Measurements from ENCODE around the gene ZNF431.

ZNF431 gene

DNA sequence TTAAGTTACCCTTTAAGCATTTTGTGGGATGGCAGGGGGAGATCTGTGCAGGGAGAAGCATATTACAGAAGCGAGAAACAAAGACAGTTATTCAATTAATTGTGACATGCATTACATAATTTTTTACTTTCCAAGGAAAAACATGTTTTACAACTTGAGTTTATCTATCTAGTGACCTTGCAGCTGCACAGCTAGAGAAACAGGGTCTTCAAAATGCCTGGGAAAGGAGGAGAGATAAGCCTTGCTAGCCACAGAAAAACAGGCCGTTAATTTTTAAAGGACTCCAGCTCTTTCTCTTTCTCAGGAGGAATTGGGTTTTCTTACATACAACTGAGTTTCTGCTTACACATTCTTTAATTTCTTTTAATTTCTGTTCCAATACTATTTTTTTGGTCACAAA lies 14.8 kb upstream of the ZNF431 start:
- Histone ChIP-seq H3K36me3 (no peaks in the 10 kb centered on the region), H3K4me3 (ENCODE audit: low read depth in 1 of 2, low read length in 1 of 2) (no peak overlapping the region), H3K27ac (no peak overlapping the region), H3K9me3 (no peaks in the 10 kb centered on the region), H3K4me1 (ENCODE audit: control insufficient read depth in 1 of 2, insufficient read depth in 1 of 2, low read depth in 1 of 2, low read length in 1 of 2) (no peaks in the 10 kb centered on the region), H3K27me3 (no peaks in the 10 kb centered on the region)
- TF ChIP-seq, protein P1, sequence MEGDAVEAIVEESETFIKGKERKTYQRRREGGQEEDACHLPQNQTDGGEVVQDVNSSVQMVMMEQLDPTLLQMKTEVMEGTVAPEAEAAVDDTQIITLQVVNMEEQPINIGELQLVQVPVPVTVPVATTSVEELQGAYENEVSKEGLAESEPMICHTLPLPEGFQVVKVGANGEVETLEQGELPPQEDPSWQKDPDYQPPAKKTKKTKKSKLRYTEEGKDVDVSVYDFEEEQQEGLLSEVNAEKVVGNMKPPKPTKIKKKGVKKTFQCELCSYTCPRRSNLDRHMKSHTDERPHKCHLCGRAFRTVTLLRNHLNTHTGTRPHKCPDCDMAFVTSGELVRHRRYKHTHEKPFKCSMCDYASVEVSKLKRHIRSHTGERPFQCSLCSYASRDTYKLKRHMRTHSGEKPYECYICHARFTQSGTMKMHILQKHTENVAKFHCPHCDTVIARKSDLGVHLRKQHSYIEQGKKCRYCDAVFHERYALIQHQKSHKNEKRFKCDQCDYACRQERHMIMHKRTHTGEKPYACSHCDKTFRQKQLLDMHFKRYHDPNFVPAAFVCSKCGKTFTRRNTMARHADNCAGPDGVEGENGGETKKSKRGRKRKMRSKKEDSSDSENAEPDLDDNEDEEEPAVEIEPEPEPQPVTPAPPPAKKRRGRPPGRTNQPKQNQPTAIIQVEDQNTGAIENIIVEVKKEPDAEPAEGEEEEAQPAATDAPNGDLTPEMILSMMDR (IDR thresholded peaks at IDR 0.05) = no peak

DNA sequence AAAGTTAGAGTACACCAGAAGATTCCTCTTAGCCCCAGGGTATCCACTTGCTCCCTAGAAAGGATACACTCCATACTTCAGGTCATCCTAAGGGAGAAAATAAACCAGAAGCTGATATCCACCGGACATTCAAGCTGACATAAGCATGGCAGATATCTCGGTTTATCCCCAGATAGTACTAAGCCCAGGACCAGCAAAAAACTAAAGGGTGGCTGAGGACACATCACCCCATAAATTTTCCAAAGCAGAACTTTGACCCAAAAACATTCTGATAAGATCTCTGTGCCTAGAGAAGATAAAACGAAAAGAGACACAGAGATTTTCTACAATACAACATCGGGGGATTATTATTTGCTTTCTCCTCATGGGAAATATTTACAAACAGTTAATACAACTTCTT lies 13.9 kb upstream of the ZNF431 start:
- Histone ChIP-seq H3K4me3 (ENCODE audit: low read depth in 1 of 2, low read length in 1 of 2) (no peak overlapping the region), H3K27me3 (no peaks in the 10 kb centered on the region), H3K4me1 (ENCODE audit: control insufficient read depth in 1 of 2, insufficient read depth in 1 of 2, low read depth in 1 of 2, low read length in 1 of 2) (no peaks in the 10 kb centered on the region), H3K9me3 (no peaks in the 10 kb centered on the region), H3K27ac (no peak overlapping the region), H3K36me3 (no peaks in the 10 kb centered on the region)
- TF ChIP-seq, protein P1 (IDR thresholded peaks at IDR 0.05) = no peak

DNA sequence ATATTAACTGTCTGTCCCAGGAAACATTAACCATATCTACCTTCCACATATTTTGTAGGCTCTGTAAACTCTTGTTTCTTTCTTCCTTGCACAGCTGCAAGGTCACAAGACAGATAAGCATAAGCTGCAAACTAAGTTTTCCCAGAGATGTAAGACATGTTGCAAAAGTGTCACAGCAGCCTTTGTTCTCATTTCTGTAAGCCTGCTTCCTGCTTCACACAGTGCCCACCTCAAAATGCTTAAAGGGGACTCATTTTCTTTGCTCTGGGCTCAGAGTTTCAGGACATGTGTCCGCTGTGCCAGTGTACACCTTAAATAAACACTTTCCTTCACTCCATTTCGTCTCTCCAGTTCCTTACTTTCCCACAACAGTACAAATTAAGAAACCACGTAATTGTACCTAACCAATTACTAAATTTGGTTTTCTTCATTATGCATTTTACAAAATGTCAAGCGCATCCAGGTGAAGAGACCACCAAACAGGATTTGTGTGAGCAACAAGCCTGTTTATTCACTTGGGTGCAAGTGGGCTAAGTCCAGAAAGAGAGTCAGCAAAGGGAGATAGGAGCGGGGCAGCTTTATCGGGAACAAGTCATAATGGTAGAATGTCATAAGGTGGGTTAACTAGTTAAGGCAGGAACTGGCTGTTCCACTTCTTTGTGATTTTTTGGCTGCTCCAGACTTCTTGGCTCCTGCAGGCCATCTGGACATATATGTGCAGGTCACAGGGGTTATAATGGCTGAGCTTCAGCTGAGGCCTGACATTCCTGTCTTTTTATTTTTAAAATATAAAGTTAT lies 12.7 kb upstream of the ZNF431 start:
- Histone ChIP-seq H3K9me3 (no peaks in the 10 kb centered on the region), H3K27ac (no peak overlapping the region), H3K4me3 (ENCODE audit: low read depth in 1 of 2, low read length in 1 of 2) (no peak overlapping the region), H3K36me3 (no peaks in the 10 kb centered on the region), H3K27me3 (no peaks in the 10 kb centered on the region), H3K4me1 (ENCODE audit: control insufficient read depth in 1 of 2, insufficient read depth in 1 of 2, low read depth in 1 of 2, low read length in 1 of 2) (no peaks in the 10 kb centered on the region)
- TF ChIP-seq, protein P1 (IDR thresholded peaks at IDR 0.05) = no peak

DNA sequence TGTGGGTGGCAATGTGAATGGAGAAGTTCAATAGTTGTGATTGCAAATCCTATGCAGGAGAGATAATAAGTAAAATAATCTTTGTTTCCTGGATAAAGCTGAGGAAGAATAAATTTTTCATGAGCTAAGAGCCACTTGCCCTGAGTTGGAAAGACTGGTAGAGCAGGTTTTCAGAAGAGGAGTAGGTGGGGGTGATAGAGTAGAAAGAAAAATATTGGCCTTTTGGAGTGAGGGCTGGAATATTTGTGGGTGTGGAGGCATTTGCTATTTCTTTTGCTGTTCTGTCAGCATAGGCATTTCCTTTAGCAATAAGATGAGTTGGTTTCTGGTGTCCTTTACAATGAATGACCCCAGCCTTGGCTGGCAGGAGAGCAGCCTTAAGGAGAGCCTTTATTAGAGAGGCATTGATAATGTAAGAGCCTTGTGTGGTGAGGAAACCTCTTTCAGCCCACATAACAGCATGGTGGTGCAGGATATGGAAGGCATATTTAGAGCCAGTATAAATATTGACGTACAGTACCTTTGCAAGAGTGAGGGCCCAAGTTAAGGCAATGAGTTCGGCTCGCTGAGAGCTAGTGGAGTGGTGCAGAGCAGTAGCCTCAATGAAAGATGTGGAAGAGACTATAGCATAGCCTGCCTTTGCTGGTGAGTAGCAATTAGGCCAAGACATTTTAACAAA lies 11.6 kb upstream of the ZNF431 start:
- Histone ChIP-seq H3K27ac (no peak overlapping the region), H3K27me3 (no peaks in the 10 kb centered on the region), H3K4me3 (ENCODE audit: low read depth in 1 of 2, low read length in 1 of 2) (no peak overlapping the region), H3K4me1 (ENCODE audit: control insufficient read depth in 1 of 2, insufficient read depth in 1 of 2, low read depth in 1 of 2, low read length in 1 of 2) (no peaks in the 10 kb centered on the region), H3K9me3 (no peaks in the 10 kb centered on the region), H3K36me3 (no peaks in the 10 kb centered on the region)
- TF ChIP-seq, protein P1 (IDR thresholded peaks at IDR 0.05) = no peak

DNA sequence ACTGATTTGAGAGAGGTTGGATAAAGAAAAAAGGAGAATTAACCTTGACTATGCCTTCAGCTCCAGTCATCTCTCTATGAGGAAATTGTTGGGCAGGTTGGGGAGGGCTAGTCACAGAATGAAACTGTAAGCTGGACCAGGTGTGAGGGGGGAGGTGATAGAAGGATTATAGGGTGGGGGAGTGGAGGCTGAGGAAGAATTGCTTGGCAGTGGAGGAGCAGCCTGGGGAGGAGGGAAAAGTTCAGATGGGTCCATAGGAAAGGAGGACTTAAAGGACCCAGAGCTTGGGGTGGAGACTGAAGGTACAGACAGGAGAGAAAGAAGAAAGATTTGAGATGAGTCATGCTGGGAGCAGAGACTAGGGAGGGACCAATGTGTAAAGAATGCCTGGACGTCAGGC lies 8.2 kb upstream of the ZNF431 start:
- Histone ChIP-seq H3K27me3 (no peaks in the 10 kb centered on the region), H3K4me1 (ENCODE audit: control insufficient read depth in 1 of 2, insufficient read depth in 1 of 2, low read depth in 1 of 2, low read length in 1 of 2) (no peaks in the 10 kb centered on the region), H3K9me3 (no peaks in the 10 kb centered on the region), H3K4me3 (ENCODE audit: low read depth in 1 of 2, low read length in 1 of 2) (no peak overlapping the region), H3K36me3 (no peaks in the 10 kb centered on the region), H3K27ac (no peak overlapping the region)
- TF ChIP-seq, protein P1 (IDR thresholded peaks at IDR 0.05) = no peak
